Activated CD8-positive, alpha-beta memory T cell treated with anti-CD3 and anti-CD28 coated beads, Interleukin-2, amount 50 U/mL, for 4 hours (primary cell): ENCODE data around the gene RPTOR.
A peak's percentile ranks its signal among the peaks of the same experiment; 100 is the strongest.

Source experiments
- DNase-seq: peaks from one replicate; pipeline ENCODE4 v3.0.0-alpha.2; 2020

Gene RPTOR

GRCh38 chr17:80701730-80702129 lies 157.1 kb downstream of the RPTOR start:
- no peak for DNase-seq

- DNase-seq: no peak
Observed at GRCh38 chr17:80702315-80703141, 157.9 kb downstream of the RPTOR start.

- DNase-seq: no peak
Observed at GRCh38 chr17:80703142-80703478, 158.5 kb downstream of the RPTOR start.

- no peak for DNase-seq
Observed at GRCh38 chr17:80704381-80704819, 159.8 kb downstream of the RPTOR start.

GRCh38 chr17:80704894-80705293 lies 160.3 kb downstream of the RPTOR start:
- no peak for DNase-seq

GRCh38 chr17:80705988-80706387 lies 161.3 kb downstream of the RPTOR start:
- no peak for DNase-seq

GRCh38 chr17:80706463-80706867 lies 161.8 kb downstream of the RPTOR start:
- no peak for DNase-seq

GRCh38 chr17:80708480-80708879 lies 163.8 kb downstream of the RPTOR start:
- no peak for DNase-seq

- DNase-seq: no peak
Observed at GRCh38 chr17:80709090-80709695, 164.6 kb downstream of the RPTOR start.

- no peak for DNase-seq
Observed at GRCh38 chr17:80710714-80711302, 166.2 kb downstream of the RPTOR start.

GRCh38 chr17:80712089-80712488 lies 167.5 kb downstream of the RPTOR start:
- no peak for DNase-seq

- DNase-seq: no peak
Observed at GRCh38 chr17:80712606-80713005, 168.0 kb downstream of the RPTOR start.

GRCh38 chr17:80716986-80717719 lies 172.5 kb downstream of the RPTOR start:
- no peak for DNase-seq

- no peak for DNase-seq
Observed at GRCh38 chr17:80717720-80718083, 173.1 kb downstream of the RPTOR start.

- no peak for DNase-seq
Observed at GRCh38 chr17:80718428-80718827, 173.8 kb downstream of the RPTOR start.

- DNase-seq: no peak
Observed at GRCh38 chr17:80719449-80719848, 174.8 kb downstream of the RPTOR start.

- peak; percentile 61 for DNase-seq
Observed at GRCh38 chr17:80720610-80721577, 176.3 kb downstream of the RPTOR start.

- no peak for DNase-seq
Observed at GRCh38 chr17:80722661-80723060, 178.0 kb downstream of the RPTOR start.

- no peak for DNase-seq
Observed at GRCh38 chr17:80724775-80725266, 180.2 kb downstream of the RPTOR start.

GRCh38 chr17:80725517-80725916 lies 180.9 kb downstream of the RPTOR start:
- no peak for DNase-seq

GRCh38 chr17:80726558-80727408 lies 182.1 kb downstream of the RPTOR start:
- DNase-seq: no peak
